IMR-90 (cell line): ENCODE measurements around the gene TCEAL3. TPM values are rescaled to one million over a fixed set of nuclear protein-coding genes. Genes with fewer than 3 reads are reported as not detected.

Experiments
- ATAC-seq: fragments of 200-7000 bp; cut with Tn5 transposase; 2 replicates; pipeline ENCODE4 v1.9.1; 2020; ENCODE audit warnings: low read depth, mild to moderate bottlenecking, moderate library complexity
- Bru-seq: library from RNA; stranded (reverse); fragments of 400-500 nt; gene quantifications from one replicate; lab custom pipeline; 2021; lab: Mats Ljungman, UMichigan
- BruChase-seq, 2 experiments: library from RNA; stranded (reverse); fragments of 400-500 nt; gene quantifications; one replicate each; lab custom pipeline; 2021; lab: Mats Ljungman, UMichigan
- BruUV-seq: library from RNA; stranded (reverse); fragments of 400-500 nt; replicated peaks from 2 replicates; lab custom pipeline; 2021; lab: Mats Ljungman, UMichigan
- CTCF ChIA-PET: fragments of 300-600 bp; formaldehyde crosslinking; extraction: SDS; loops from one replicate; lab custom pipeline; 2021; ENCODE audit warnings: antibody characterized with exemption; lab: Yijun Ruan, JAX
- POLR2A ChIA-PET: fragments of 300-600 bp; sonication (Branson Sonifier 250); formaldehyde crosslinking; loops from one replicate; lab custom pipeline; 2022; ENCODE audit warnings: antibody characterized with exemption; ENCODE audit not compliant: unreplicated experiment; lab: Charles Lee
- DNase-seq: peaks from one replicate; pipeline ENCODE4 v3.0.0; 2013
- H2AFZ ChIP-seq: replicated peaks from 2 replicates; pipeline ENCODE3; 2013; ENCODE audit warnings: low read length, mild to moderate bottlenecking; ENCODE audit not compliant: poor library complexity
- H2AK5ac ChIP-seq: 2 replicates; pipeline ENCODE4 v1.6.1; 2013; ENCODE audit warnings: low read depth, low read length, inconsistent platforms
- H2AK9ac ChIP-seq: replicated peaks from 2 replicates; pipeline ENCODE3; 2013; ENCODE audit warnings: mild to moderate bottlenecking, low read depth, low read length, moderate library complexity; ENCODE audit not compliant: poor library complexity
- H2BK120ac ChIP-seq: 2 replicates; pipeline ENCODE4 v1.6.1; 2013; ENCODE audit warnings: low read depth, low read length, inconsistent platforms
- H2BK15ac ChIP-seq: 3 replicates; pipeline ENCODE4 v1.6.1; 2013; ENCODE audit warnings: low read depth, low read length, inconsistent platforms
- H2BK20ac ChIP-seq: 2 replicates; pipeline ENCODE4 v1.6.1; 2013; ENCODE audit warnings: low read depth, mild to moderate bottlenecking, inconsistent platforms, low read length, moderate library complexity
- H2BK5ac ChIP-seq: 2 replicates; pipeline ENCODE4 v1.6.1; 2013; ENCODE audit warnings: mild to moderate bottlenecking, low read depth, low read length, inconsistent platforms; ENCODE audit not compliant: poor library complexity, severe bottlenecking
- H3K14ac ChIP-seq: replicated peaks from 2 replicates; pipeline ENCODE4 v1.6.1; 2013; ENCODE audit warnings: low read depth, low read length, inconsistent platforms
- H3K18ac ChIP-seq: 2 replicates; pipeline ENCODE4 v1.6.1; 2013; ENCODE audit warnings: low read depth, low read length, control low read depth
- H3K23ac ChIP-seq: 2 replicates; pipeline ENCODE4 v1.6.1; 2013; ENCODE audit warnings: low read depth, low read length, inconsistent platforms
- H3K27ac ChIP-seq: 2 replicates; pipeline ENCODE4 v1.5.1; 2013; ENCODE audit warnings: mild to moderate bottlenecking, control low read depth, low read length; ENCODE audit not compliant: insufficient read depth
- H3K27me3 ChIP-seq: 2 replicates; pipeline ENCODE4 v1.6.1; 2013; ENCODE audit warnings: low read length; ENCODE audit not compliant: control insufficient read depth, insufficient read depth
- H3K36me3 ChIP-seq: 2 replicates; pipeline ENCODE4 v1.6.1; 2013; ENCODE audit warnings: low read length, mixed read lengths; ENCODE audit not compliant: control insufficient read depth, insufficient read depth
- H3K4ac ChIP-seq: 2 replicates; pipeline ENCODE4 v1.6.1; 2013; ENCODE audit warnings: low read depth, low read length, inconsistent platforms
- H3K4me1 ChIP-seq: 2 replicates; pipeline ENCODE4 v1.6.1; 2013; ENCODE audit warnings: low read length, mixed read lengths; ENCODE audit not compliant: control insufficient read depth, insufficient read depth
- H3K4me2 ChIP-seq: 2 replicates; pipeline ENCODE4 v1.6.1; 2013; ENCODE audit warnings: low read depth, mild to moderate bottlenecking, control low read depth, low read length, moderate library complexity
- H3K4me3 ChIP-seq: 2 replicates; pipeline ENCODE4 v1.5.1; 2013; ENCODE audit warnings: low read depth, mild to moderate bottlenecking, control low read depth, low read length, moderate library complexity; ENCODE audit not compliant: insufficient read depth
- H3K56ac ChIP-seq: 2 replicates; pipeline ENCODE4 v1.6.1; 2013; ENCODE audit warnings: low read length, inconsistent platforms; ENCODE audit not compliant: insufficient read depth; ENCODE audit errors: extremely low read depth
- H3K79me1 ChIP-seq, 2 experiments: 2 replicates each; pipeline ENCODE4 v1.6.1; 2013; ENCODE audit warnings: low read length in 2 of 2, inconsistent platforms in 1 of 2, low read depth in 1 of 2
- H3K9ac ChIP-seq: 2 replicates; pipeline ENCODE4 v1.6.1; 2013; ENCODE audit warnings: low read depth, low read length, control low read depth
- H3K9me1 ChIP-seq: 2 replicates; pipeline ENCODE4 v1.6.1; 2013; ENCODE audit warnings: low read length, inconsistent platforms; ENCODE audit not compliant: insufficient read depth
- H3K9me3 ChIP-seq: 2 replicates; pipeline ENCODE4 v1.6.1; 2013; ENCODE audit warnings: low read length; ENCODE audit not compliant: control insufficient read depth, insufficient read depth
- H4K20me1 ChIP-seq: 2 replicates; pipeline ENCODE4 v1.6.1; 2013; ENCODE audit warnings: low read length, inconsistent platforms; ENCODE audit not compliant: insufficient read depth
- H4K5ac ChIP-seq: 2 replicates; pipeline ENCODE4 v1.6.1; 2013; ENCODE audit warnings: mild to moderate bottlenecking, low read depth, low read length, control low read depth
- H4K8ac ChIP-seq, 2 experiments: 2 replicates each; pipeline ENCODE4 v1.6.1; 2013; ENCODE audit warnings: low read depth in 2 of 2, low read length in 2 of 2, control low read depth in 1 of 2, inconsistent platforms in 1 of 2
- H4K91ac ChIP-seq: 2 replicates; pipeline ENCODE4 v1.6.1; 2013; ENCODE audit warnings: low read depth, low read length, inconsistent platforms; ENCODE audit not compliant: insufficient read depth
- BHLHE40 ChIP-seq: fragments of 150-350 bp; IDR thresholded peaks from 2 replicates; pipeline ENCODE4 v1.6.1; 2016; ENCODE audit warnings: mild to moderate bottlenecking, low read depth, low read length
- FOS ChIP-seq: fragments of 150-350 bp; IDR thresholded peaks from 2 replicates; pipeline ENCODE4 v1.6.1; 2016; ENCODE audit warnings: low read depth, low read length
- MAFK ChIP-seq: IDR thresholded peaks from 2 replicates; pipeline ENCODE4 v1.6.1; 2012; ENCODE audit warnings: low read depth, low read length, improper control_type of control experiment
- POLR2A ChIP-seq: IDR thresholded peaks from 2 replicates; pipeline ENCODE4 v1.6.1; 2012; ENCODE audit warnings: mild to moderate bottlenecking, low read depth, low read length
- RCOR1 ChIP-seq: IDR thresholded peaks from 2 replicates; pipeline ENCODE4 v1.6.1; 2012; ENCODE audit warnings: mild to moderate bottlenecking, low read length, improper control_type of control experiment; ENCODE audit not compliant: insufficient replicate concordance
- RFX5 ChIP-seq: IDR thresholded peaks from 2 replicates; pipeline ENCODE4 v1.8.0; 2012; ENCODE audit warnings: low read depth, mild to moderate bottlenecking, low read length, moderate library complexity
- USF2 ChIP-seq: fragments of 150-350 bp; IDR thresholded peaks from 2 replicates; pipeline ENCODE4 v1.6.1; 2017; ENCODE audit warnings: mild to moderate bottlenecking, antibody characterized with exemption, low read length, low read depth
- WGBS, 2 experiments: methylation state at CpG; one replicate each; pipeline versions ENCODE4 v1.1.5 to v1.1.7; 2013; ENCODE audit warnings: missing lambda C conversion rate in 2 of 2; ENCODE audit not compliant: insufficient read length in 1 of 2; ENCODE audit errors: extremely low coverage in 2 of 2; 5-methylcytosine and 5-hydroxymethylcytosine counted together
- dilution Hi-C: fragments of 300-500 bp; cut with HindIII; formaldehyde crosslinking; loops from one replicate; pipeline ENCODE4 v1.14.3; 2018; ENCODE audit warnings: low sequenced_read_pairs; ENCODE audit not compliant: unreplicated experiment
- in situ Hi-C: fragments of 300-500 bp; cut with MboI; formaldehyde crosslinking; loops from 3 replicates; pipeline ENCODE4 v1.14.3; 2019; ENCODE audit warnings: low sequenced_read_pairs, inconsistent platforms, mixed read lengths
- intact Hi-C: fragments of 100-400 bp; cut with micrococcal nuclease; formaldehyde crosslinking; loops from 2 replicates; pipeline ENCODE4 v1.10.0; 2022
- long read RNA-seq: library from polyadenylated mRNA; unstranded; transcript quantifications from one replicate; pipeline ENCODE4 v2.0.0, GENCODE V29; 2021; ENCODE audit not compliant: unreplicated experiment
- polyA plus RNA-seq, 3 experiments: library from polyadenylated mRNA; depleted of rRNA; stranded (reverse); fragments of >200 nt; gene quantifications; 2 replicates each; pipeline ENCODE4 v1.2.3, GENCODE V29; 2012; ENCODE audit warnings: low replicate concordance in 1 of 3
- total RNA-seq: library from RNA; depleted of rRNA; stranded (reverse); fragments of >200 nt; gene quantifications from 2 replicates; pipeline ENCODE4 v1.2.3, GENCODE V29; 2012; rRNA removed

Gene TCEAL3, protein sequence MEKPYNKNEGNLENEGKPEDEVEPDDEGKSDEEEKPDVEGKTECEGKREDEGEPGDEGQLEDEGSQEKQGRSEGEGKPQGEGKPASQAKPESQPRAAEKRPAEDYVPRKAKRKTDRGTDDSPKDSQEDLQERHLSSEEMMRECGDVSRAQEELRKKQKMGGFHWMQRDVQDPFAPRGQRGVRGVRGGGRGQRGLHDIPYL
- 3.2 and 13.1 TPM in 2 replicates for total RNA-seq
- polyA plus RNA-seq (2012; rRNA removed), result 21.9 and 24.2 TPM in 2 replicates
- 10.3 and 15.0 TPM in 2 replicates for polyA plus RNA-seq (2012; cell fraction: cytosol; rRNA removed)
- polyA plus RNA-seq (2012; cell fraction: nucleus; rRNA removed; ENCODE audit: low replicate concordance), result 1.8 and 7.0 TPM in 2 replicates
- Bru-seq, nascent RNA, result percentile 90 among the genes with signal in this experiment
- BruChase-seq, experiment 1, labeled RNA remaining after a 6-hour chase, result percentile 92 among the genes with signal in this experiment
- percentile 91 among the genes with signal in this experiment for BruChase-seq, experiment 2, labeled RNA remaining after a 2-hour chase
- long read RNA-seq, transcript TCEAL3-202 (3 exons, 1,113 nt), result major isoform, 26 of 46 reads
- long read RNA-seq, transcript TCEAL3-201 (3 exons, 1,124 nt), result minor isoform, 7 of 46 reads
- long read RNA-seq, partial matches to known transcripts, result 0 of 46 reads
- long read RNA-seq, other reads (novel, unspliced or antisense), result 13 of 46 reads

DNA sequence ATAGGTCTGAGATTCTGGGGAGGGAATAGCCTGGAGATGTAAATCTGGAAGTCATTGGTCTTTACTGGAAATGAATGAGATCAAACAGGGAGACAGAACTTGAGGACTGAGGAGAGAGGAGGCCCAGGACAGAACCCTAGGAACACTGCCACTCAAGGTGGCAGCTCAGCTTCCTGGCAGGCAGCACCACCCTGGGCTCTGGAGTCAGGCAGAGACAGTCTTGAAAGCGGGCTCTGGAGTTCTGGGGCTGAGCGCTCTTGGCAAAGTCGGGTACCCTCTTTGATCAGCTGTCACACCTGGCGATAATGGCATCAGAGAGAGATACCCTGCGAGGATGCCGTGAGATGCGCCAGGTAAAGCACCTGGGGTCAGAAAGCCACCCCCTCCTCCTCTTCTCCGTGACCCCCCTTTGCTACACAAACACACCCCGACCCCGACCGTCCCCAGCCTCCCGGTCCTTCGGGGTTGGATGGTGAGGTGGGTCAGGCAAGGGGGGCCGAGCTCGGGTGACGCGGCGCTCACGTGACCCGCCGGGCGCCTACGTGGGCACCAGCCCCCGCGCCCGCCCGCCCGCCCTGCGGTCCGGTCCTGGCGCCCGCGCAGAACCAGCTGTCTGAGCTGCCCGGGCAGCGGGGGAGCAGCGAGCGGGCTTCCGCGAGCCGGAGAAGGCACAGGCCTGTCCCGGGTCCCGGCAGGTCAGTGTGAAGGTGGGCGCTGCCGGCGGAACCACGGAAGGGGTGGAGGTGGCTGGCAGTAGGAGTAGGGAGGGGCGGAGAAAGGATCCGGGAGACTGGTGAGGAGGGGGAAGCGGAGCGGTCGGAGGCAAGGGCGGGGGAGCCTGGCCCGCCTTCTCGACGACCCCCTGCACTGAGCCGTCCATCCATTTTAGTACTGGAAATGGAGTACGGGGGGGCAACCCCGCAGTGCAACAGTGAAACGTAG is at the start of gene TCEAL3:
TCEAL3 (plus strand) TSS at position 600 of the 942 bp plus-strand sequence. CDS start 1,102 bp downstream, outside the sequence.
- Histone ChIP-seq H2BK15ac (no peak within 1 kb of the TSS; the same call in 2 of the 3 replicates), H3K4ac (peak within 1 kb of the TSS; percentile 86), H3K9me1 (no peaks in the 10 kb centered on the region), H3K14ac (peak within 1 kb of the TSS; percentile 81), H4K20me1 (no peaks in the 10 kb centered on the region), H3K4me2 (peak within 1 kb of the TSS; percentile 94), H2AFZ (peak within 1 kb of the TSS; percentile 88), H2BK120ac (peak within 1 kb of the TSS; percentile 26), H3K9ac (peak within 1 kb of the TSS; percentile 89), H2BK20ac (no peak within 1 kb of the TSS; the same call in 1 of the 2 replicates), H3K27ac (peak within 1 kb of the TSS; percentile 74), H2AK9ac (peak within 1 kb of the TSS; percentile 85), H4K5ac (peak within 1 kb of the TSS; percentile 89), H3K27me3 (no peaks in the 10 kb centered on the region; the same call in 1 of the 2 replicates), H3K79me1 (peaks cover 3 to 28% of the 10 kb centered on the region in 2 experiments; a peak in 2 of 4 replicates), H3K4me1 (peaks cover 4% of the 10 kb centered on the region; the same call in 1 of the 2 replicates), H3K9me3 (no peaks in the 10 kb centered on the region), H3K36me3 (peaks cover 7% of the 10 kb centered on the region), H3K56ac (peak within 1 kb of the TSS; percentile 72; the same call in 1 of the 2 replicates), H2BK5ac (peak within 1 kb of the TSS; percentile 76), H3K4me3 (peak within 1 kb of the TSS; percentile 98), H2AK5ac (peak within 1 kb of the TSS; percentile 77), H3K23ac (peak within 1 kb of the TSS; percentile 5), H3K18ac (peak within 1 kb of the TSS; percentile 84), H4K91ac (peak within 1 kb of the TSS; percentile 70; the same call in 1 of the 2 replicates), H4K8ac (peak within 1 kb of the TSS; percentile 51 to 88; a peak in 2 of 4 replicates)
- no TSS peak for BruUV-seq
- WGBS, 2 experiments, result 19% methylated on average over 20 of the region's 59 CpGs; no CpG with 5 or more reads in 1 of the 2 experiments
- ATAC-seq (peak; percentile 89), DNase-seq (peak; percentile 26)
- ChIA-PET POLR2A (no interaction called here), CTCF (no interaction called here)
- intact Hi-C loops, result no loop called here
- dilution Hi-C loops, result no loop called here
- in situ Hi-C loops, result no loop called here
- TF ChIP-seq BHLHE40 (0 out of 2 replicates have a peak, but pooled peaks have one; percentile 40), USF2 (peak; percentile 79), RFX5 (no peak), MAFK (no peak), POLR2A (peak; percentile 78), RCOR1 (no peak), FOS (no peak)
